Measurements from ENCODE around the gene NR2C1.
"Not testable (repeated sequence)": the region's sequence is repeated elsewhere in the genome, so short reads cannot be mapped to it uniquely, and the experiment has no call there.

The NR2C1 gene

DNA sequence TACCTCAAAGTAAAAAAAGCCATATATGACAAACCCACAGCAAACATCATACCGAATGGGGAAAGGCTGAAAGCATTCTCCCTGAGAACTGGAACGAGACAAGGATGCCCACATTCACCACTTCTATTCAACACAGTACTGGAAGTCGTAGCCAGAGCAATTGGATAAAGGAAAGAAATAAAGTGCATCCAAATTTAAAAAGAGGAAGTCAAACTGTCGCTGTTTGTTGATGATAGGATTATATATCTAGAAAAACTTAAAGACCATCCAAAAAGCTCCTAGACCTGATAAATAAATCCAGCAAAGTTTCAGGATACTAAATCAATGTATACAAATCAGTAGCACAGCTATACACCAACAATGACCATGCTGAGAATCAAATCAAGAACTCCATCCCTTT is 75.1 kb downstream of the NR2C1 start:
- no peak for DNase-seq

DNA sequence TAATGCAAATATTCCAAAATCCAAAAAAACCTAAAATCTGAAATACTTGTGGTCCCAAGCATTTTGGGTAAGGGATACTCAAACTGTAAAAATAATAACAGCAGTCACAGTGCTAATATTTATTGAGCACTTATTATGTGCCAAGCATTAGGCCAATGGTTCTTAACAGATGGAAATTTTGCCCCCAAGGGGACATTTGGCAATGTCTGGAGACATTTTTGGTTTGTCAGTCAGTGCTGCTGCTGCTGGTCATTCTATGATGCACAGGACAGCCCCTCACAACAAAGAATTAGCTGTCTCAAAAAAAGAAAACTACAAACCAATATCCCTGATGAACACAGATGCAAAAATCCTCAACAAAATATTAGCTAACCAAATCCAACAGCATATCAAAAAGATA is 75.7 kb downstream of the NR2C1 start:
- no peak for DNase-seq

DNA sequence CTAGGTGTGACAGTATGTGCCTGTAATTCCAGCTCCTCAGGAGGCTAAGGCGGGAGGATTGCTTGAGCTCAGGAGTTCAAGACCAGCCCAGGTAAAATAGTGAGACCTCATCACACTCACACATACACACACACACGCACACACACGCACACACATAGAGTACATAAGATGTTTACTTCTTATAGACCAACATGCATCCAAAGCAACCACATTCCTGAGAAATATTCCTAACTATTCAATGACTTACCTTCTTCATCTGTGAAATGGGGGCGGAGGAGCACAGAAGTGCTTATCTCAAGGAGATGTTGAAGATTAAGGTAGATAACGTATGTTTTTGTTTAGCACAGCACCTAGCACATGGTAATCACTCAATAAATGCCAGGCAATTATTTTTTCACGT is 76.4 kb downstream of the NR2C1 start:
- no peak for DNase-seq

DNA sequence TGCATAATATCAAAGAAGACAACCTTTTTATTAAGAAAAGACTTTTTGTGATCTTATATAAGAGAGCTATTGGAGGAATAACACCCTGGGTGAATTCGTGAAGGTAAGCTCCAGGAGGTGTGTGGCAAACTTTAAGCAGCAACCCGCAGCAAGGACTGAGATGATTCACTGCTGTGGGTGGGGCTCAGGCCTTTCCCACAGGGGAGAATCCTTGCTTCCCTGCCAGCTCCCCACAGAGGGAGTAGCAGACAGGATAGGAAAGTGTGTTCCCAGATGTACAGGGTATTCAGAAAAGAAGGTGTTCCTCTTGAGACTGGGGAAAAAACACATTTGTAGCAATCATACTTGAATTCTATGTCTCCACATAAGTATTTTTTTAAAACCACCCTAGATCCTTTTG is 79.1 kb downstream of the NR2C1 start:
- no peak for DNase-seq

DNA sequence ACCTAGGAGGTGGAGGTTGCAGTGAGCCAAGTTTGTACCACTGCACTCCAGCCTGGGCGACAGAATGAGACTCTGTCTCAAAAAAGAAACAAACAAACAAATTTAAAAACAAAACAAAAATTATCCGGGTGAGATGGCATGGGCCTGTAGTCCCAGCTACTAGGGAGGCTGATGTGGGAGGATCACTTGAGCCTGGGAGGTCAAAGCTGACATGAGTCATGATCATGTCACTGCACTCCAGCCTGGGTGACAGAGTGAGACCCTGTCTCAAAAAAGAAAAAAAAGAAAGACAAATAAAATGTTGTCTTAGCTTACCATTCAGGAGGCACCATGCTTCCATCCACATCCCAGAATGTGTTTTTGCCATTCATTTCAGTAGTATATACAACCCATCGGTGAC is 79.6 kb downstream of the NR2C1 start:
- not testable (repeated sequence) for DNase-seq

DNA sequence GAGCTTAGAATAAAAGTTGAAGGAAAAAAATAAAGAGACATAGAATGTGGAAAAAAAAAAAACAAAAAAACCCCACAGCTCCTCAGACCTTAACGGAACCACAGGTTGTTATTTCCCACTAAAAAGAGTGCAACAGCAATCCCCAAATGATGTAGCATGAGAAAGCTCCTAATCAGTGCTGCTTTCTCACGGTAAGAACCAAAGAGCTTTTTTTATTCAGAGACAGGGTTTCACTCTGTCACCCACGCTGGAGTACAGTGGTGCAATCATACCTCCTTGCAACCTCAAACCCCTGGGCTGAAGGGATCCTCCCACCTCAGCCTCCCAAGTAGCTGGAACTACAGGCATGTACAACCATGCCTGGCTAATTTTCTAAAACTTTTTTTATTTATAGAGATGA is 83.2 kb downstream of the NR2C1 start:
- DNase-seq, result no peak

DNA sequence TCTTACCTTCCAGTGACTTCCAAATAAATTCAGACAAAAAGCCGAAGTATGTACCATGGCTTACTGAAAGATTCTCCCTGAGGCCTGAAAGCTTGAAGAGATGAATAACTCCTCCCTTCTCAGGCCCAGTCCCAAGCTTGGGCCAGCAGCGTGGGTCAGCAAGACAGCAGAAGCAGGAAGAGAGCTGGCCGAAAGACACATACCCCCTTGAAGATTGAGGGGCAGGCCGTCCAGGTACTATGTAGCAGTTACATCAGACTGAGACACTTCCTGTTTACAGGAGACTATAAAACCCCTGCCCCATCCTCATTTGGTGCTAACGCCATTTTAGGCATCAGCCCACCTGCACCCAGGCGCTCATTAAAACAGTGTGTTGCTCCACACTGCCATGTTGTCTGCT is 84.9 kb downstream of the NR2C1 start:
- no peak for DNase-seq

DNA sequence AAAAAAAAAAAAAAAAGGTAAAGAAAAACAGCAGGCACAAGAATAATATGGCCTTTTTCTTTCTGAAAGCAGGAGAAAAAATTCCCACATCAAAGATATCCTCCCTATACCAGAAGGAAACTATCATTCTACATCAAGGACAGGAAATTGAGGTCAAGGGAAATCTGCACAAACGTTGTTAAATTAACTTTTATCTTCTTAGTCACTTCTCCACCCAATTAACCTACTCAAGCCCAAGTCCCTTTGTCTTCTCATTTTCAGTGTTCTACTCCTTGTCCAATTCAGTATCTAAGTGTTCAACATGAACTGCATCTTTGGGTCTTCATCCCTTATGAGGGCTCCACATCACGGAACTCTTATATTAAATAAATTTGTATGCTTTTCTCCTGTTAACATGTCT is 85.6 kb downstream of the NR2C1 start:
- no peak for DNase-seq

DNA sequence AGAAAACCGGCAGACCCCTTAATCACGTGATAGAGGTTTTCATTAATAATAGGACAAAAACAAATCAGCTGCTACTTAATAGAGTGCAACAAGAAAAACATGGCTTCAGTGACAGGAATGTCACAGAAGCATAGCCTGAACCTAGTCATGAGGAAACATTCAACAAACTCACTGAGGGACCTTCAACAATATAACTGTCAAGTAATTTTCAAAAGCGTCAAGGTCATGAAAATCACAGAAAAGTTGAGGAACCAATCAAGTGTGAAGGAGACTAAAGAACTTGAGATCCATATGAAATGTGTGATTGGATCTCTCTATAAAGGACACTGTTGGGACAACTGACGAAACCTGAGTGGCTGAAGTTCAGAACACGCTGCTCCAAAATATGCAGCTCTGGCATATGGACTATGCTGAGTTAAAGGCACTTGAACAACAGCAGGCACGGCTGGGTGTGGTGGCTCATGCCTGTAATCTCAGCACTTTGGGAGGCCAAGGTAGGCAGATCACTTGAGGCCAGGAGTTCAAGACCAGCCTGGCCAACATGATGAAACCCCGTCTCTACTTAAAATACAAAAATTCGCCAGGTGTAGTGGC is 86.2 kb downstream of the NR2C1 start:
- no peak for DNase-seq

DNA sequence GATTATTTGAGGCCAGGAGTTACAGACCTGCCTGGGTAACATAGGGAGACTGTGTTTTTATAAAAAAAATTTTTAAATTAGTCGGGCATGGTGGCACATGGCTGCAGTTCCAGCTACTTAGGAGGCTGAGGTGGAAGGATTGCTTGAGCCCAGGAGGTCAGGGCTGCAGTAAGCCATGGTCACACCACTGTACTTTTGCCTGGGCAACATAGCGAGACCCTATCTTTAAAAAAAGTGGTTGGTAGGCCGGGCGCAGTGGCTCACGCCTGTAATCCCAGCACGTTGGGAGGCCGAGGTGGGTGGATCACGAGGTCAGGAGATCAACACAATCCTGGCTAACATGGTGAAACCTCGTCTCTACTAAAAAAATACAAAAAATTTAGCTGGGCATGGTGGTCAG is 88.3 kb downstream of the NR2C1 start:
- not testable (repeated sequence) for DNase-seq

DNA sequence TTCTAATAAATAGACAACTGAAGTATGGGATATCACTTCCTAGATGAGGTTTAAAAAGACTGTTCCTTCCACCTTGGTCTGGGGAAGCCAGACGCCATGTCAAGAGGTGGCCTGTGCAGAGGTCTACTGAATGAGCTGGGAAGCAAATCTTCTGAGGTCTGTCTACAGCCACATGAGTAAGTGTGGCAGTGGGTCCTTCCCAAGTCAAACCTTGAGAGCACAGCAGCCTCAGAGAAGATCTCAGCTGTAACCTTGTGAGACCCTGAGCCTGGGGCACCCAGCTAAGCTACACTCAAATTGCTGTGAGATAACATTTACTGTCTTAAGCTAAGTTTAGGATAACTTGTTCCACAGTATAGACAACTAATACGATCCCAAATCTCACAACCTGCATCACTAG is 90.1 kb downstream of the NR2C1 start:
- no peak for DNase-seq

DNA sequence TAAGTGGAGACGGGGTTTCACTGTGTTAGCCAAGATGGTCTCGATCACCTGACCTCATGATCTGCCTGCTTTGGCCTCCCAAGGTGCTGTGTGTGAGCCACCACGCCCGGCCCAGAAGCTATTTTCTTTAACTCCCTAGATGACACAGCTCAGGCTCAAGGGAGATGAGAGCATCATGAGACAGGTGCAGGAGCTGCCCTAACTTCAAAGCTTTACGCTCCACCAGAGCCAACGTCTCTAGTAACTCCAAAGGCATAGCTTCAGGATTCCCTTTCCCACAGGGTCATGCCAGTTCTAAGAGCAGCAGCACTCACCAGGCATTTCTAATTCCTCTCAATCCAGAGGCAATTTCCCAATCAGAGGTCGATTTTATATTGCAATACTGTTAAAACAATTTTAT is 91.0 kb downstream of the NR2C1 start:
- DNase-seq, result no peak

DNA sequence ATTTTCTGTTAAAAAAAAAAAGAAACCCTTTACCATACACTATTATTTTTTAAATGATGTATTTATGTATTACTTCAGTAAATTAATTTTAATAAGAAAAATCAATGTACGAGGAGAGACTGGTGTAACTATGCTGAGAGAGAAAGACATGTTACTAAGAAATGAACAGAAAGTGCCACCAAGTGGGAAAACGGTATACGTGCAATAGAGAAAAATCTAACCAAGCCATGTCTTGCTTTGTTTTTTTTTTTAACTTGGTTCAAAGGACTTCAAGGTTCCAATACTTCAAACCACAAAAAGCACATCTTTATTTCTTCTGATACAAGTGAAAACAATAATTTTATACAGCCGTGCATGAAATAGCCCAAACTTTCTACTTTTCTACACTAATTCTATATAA is 92.8 kb downstream of the NR2C1 start:
- DNase-seq, result no peak

DNA sequence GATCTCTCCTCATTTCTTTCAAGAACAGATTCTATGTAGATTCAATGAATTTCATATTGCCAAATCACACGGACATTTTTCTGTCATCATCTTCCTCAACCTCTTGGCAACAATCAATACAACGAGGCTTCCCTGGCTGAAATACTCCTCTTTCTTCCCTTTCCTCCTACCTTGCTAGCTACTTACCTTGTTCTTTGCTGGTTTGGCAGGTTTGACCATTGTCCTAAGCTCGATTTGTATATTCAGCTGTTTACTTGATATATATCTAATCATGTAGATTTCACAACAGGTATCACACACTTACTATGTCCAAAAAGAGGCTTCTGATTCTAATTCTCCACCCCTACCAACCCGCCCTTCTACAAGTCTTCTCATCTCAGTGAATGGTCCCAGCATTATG is 93.5 kb downstream of the NR2C1 start:
- DNase-seq, result no peak

DNA sequence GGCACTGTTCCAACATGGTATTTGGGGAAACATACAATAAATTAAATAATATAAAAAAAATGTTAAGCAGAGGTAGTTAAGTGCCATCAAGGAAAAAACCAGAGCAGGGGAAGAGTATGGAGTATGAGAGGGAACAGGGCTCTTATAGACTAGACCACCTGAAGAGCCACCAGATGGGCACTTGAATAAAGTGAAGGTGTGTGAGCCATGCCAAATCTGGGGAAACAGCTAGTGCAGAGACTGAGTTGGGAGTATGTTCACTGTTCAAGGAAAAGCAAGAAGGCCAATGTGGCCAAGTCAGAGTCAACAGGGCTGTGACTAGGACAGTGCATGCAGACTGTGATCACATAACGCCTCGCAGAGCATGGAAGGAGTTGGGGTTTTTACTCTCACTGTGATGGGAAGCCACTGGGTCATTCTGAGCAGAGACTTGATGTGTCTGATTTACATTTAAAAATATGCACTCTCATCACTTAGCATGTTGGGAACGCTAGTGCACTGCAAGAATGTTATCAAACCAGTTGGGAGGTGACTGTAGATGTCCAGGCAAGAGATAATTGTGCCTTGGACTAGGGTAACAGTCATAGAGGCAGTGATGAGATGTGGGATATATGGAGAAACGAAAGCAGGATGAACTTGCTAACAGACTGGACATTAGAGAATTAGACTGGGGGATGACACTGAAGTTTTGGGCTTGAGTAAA is 95.5 kb downstream of the NR2C1 start:
- no peak for DNase-seq

DNA sequence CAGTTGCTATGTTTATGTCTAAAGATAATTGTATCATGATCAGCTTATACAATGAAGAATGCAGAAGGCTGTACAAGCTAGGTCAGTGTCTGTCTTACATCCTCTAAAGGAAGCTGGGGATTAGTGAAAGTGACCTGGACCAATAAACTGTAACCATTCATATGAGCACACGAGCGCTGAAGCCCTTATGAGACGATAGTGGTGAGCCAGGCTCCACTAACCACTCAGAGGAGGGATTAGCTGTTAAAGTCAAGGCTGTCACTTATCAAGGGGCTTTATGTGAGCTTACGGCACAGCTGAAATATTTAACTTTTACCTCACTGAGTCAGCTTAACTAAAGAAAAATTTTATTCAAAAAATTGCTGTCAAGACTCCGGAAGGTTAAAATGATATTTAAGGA is 100.2 kb downstream of the NR2C1 start:
- no peak for DNase-seq

DNA sequence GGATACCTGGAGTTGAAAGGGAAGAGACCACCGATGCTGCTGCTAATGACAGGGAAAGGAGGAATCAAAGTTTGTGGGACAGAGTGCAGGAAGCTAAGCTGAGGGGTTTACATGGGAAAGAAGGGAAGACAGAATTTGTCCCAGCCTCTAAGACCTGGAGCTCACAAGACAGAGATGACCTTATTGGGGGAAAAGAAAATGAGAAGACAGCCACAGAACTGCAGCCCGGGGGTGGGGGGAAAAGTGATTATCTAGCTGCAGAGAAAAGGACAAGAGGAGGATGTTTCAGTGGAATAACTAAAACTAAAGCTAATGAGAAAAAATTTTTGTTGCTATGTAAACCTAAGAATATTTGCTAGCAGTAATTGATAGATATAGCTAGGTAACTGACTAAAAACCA is 100.6 kb downstream of the NR2C1 start:
- DNase-seq, result no peak

DNA sequence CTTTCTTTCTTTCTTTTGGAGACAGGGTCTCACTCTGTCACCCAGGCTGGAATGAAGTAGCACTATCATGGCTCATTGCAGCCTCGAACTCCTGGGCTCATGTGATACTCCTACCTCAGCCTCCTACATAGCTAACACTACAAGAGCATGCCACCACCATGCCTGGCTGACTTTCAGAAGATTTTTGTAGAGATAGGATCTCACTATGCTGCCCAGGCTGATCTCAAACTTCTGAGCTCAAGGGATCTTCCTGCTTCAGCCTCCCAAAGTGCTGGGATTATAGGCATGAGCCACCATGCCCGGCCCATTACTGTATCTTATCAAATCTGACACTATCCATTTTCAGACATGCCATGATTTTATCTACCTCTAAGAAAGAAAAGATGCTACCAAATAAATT is 101.5 kb downstream of the NR2C1 start:
- DNase-seq, result no peak

DNA sequence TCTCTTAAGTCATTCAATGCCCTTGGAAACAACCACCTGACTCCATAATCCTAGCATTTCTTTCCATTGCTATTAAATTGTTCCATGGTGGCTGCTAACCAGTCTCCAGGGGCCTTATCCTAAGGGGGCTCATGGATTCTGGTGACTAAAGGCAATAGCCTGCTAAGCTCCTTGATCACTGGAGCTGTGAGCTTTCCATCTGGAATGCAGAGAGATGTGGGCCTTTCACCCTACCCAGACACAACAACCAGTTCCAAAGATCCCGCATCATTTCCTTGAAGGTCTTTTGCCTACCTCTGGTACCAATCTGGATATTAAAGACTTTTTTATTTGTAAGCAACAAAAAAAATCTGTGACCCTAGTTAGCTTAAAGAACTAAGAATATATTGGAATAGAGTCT is 102.9 kb downstream of the NR2C1 start:
- no peak for DNase-seq
